Naive thymus-derived CD8-positive, alpha-beta T cell (primary cell): ENCODE data around the gene ALOX5AP. TPM values are rescaled to one million over a fixed set of nuclear protein-coding genes. Genes with fewer than 3 reads are reported as not detected.
"Not testable (repeated sequence)": the region's sequence is repeated elsewhere in the genome, so short reads cannot be mapped to it uniquely, and the experiment has no call there.

ENCODE experiments used
- ATAC-seq, 2 donors: fragments of 150-1000 bp; cut with Tn5 transposase in 1 of 2; sonication (Bioruptor Pico), chemical (Tn5 transposase) in 1 of 2; 1 replicate in 1 of 2; 2 replicates in 1 of 2; pipeline ENCODE4 v1.10.0; 2021; ENCODE audit warnings: mild to moderate bottlenecking in 2 of 2, moderate library complexity in 2 of 2
- POLR2A ChIA-PET: fragments of 350-600 bp; sonication (Branson Sonifier 250); formaldehyde crosslinking; loops from one replicate; lab custom pipeline; 2021; ENCODE audit warnings: antibody characterized with exemption; lab: Charles Lee
- DNase-seq, 10 donors: peaks; one replicate each; pipeline versions ENCODE4 v3.0.0 to v3.0.0-alpha.2; 2020 to 2022
- H3K27ac Mint-ChIP-seq, 10 donors: one replicate each; pipeline ENCODE4 v1.8.0; 2020 to 2022; ENCODE audit warnings: mild to moderate bottlenecking in 10 of 10, mixed read lengths in 10 of 10, moderate library complexity in 4 of 10, inconsistent platforms in 1 of 10
- H3K27me3 Mint-ChIP-seq, 5 donors: one replicate each; pipeline ENCODE4 v1.8.0; 2021 to 2022; ENCODE audit warnings: mixed read lengths in 5 of 5
- H3K36me3 Mint-ChIP-seq, 3 donors: one replicate each; pipeline ENCODE4 v1.8.0; 2020 to 2022; ENCODE audit warnings: mixed read lengths in 3 of 3, mild to moderate bottlenecking in 2 of 3, inconsistent platforms in 1 of 3
- H3K4me1 Mint-ChIP-seq, 4 donors: one replicate each; pipeline ENCODE4 v1.8.0; 2021 to 2022; ENCODE audit warnings: mixed read lengths in 4 of 4
- H3K4me3 Mint-ChIP-seq, 10 donors: one replicate each; pipeline ENCODE4 v1.8.0; 2020 to 2022; ENCODE audit warnings: mild to moderate bottlenecking in 10 of 10, mixed read lengths in 10 of 10, moderate library complexity in 6 of 10, inconsistent platforms in 1 of 10
- H3K9me3 Mint-ChIP-seq, 9 donors: one replicate each; pipeline ENCODE4 v1.8.0; 2020 to 2022; ENCODE audit warnings: mixed read lengths in 9 of 9, mild to moderate bottlenecking in 3 of 9, inconsistent platforms in 1 of 9, moderate library complexity in 1 of 9
- polyA plus RNA-seq, 3 donors: library from polyadenylated mRNA; unstranded; fragments of 300-500 nt; fragmentation: Illumina TruSeq; gene quantifications; one replicate each; pipeline ENCODE4 v1.2.3, GENCODE V29; 2021
- total RNA-seq, 8 experiments: library from RNA in 2 of 8; stranded (reverse) in 2 of 8; gene quantifications; one replicate each; pipeline ENCODE4 v1.2.3 and lab custom pipeline; 2021 to 2026

The ALOX5AP gene
- total and polyA plus RNA-seq, 5 experiments from 2014 or later: 13.6 to 235 (median 137) TPM

GRCh38 chr13:30744681-30745077 is 9.3 kb downstream of the ALOX5AP start:
- Mint-ChIP-seq H3K9me3 (no peaks in the 10 kb centered on the region), H3K27me3 (peaks cover 0 to 4% (median 0%) of the 10 kb centered on the region in 5 donors), H3K27ac (peak overlapping the region in 9 of 10 donors; percentile 27 to 91 (median 71)), H3K4me3 (peak overlapping the region in 8 of 10 donors; percentile 11 to 68 (median 46)), H3K36me3 (peaks cover 0 to 45% (median 19%) of the 10 kb centered on the region in 3 donors), H3K4me1 (peaks cover 36 to 65% (median 54%) of the 10 kb centered on the region in 4 donors)
- DNase-seq (no peak), ATAC-seq (no peak)
- POLR2A ChIA-PET: interaction anchor here (1.1 kb wide), 2 partner anchors 9 to 123 kb away, joined by 3 to 4 read pairs; no protein-coding TSS in a partner anchor

- POLR2A ChIA-PET: no interaction called here
- peak overlapping the region in 7 of 10 donors; percentile 16 to 91 (median 56) for H3K27ac Mint-ChIP-seq
- DNase-seq (no peak), ATAC-seq (no peak)
- H3K9me3 Mint-ChIP-seq: no peaks in the 10 kb centered on the region
- peaks cover 0 to 4% (median 0%) of the 10 kb centered on the region in 5 donors for H3K27me3 Mint-ChIP-seq
- H3K4me1 Mint-ChIP-seq: peaks cover 28 to 51% (median 42%) of the 10 kb centered on the region in 4 donors
- H3K4me3 Mint-ChIP-seq: peak overlapping the region in 2 of 10 donors; percentile 31 to 53
- H3K36me3 Mint-ChIP-seq: peaks cover 0 to 54% (median 28%) of the 10 kb centered on the region in 3 donors
Observed at GRCh38 chr13:30745906-30746686, 10.8 kb downstream of the ALOX5AP start.

- no peak overlapping the region for H3K4me3 Mint-ChIP-seq
- POLR2A ChIA-PET: no interaction called here
- ATAC-seq (no peak), DNase-seq (no peak)
- H3K4me1 Mint-ChIP-seq: peaks cover 28 to 50% (median 42%) of the 10 kb centered on the region in 4 donors
- H3K9me3 Mint-ChIP-seq: no peaks in the 10 kb centered on the region
- peaks cover 0 to 4% (median 0%) of the 10 kb centered on the region in 5 donors for H3K27me3 Mint-ChIP-seq
- peaks cover 0 to 54% (median 35%) of the 10 kb centered on the region in 3 donors for H3K36me3 Mint-ChIP-seq
- H3K27ac Mint-ChIP-seq: peak overlapping the region in 1 of 10 donors; percentile 29
Observed at GRCh38 chr13:30746791-30747190, 11.4 kb downstream of the ALOX5AP start.

- not testable (repeated sequence) for H3K9me3 Mint-ChIP-seq, H3K27ac Mint-ChIP-seq, H3K27me3 Mint-ChIP-seq, ATAC-seq, H3K4me3 Mint-ChIP-seq, DNase-seq
- POLR2A ChIA-PET: interaction anchor here (0.7 kb wide), 1 partner anchor 43 kb away, joined by 3 read pairs; no protein-coding TSS in a partner anchor
- peaks cover 28 to 49% (median 38%) of the 10 kb centered on the region in 4 donors for H3K4me1 Mint-ChIP-seq
- H3K36me3 Mint-ChIP-seq: peaks cover 0 to 60% (median 37%) of the 10 kb centered on the region in 3 donors
Observed at GRCh38 chr13:30747845-30748244, 12.5 kb downstream of the ALOX5AP start.

GRCh38 chr13:30748717-30749116 is 13.4 kb downstream of the ALOX5AP start:
- H3K9me3 Mint-ChIP-seq: no peaks in the 10 kb centered on the region
- H3K4me3 Mint-ChIP-seq: no peak overlapping the region
- H3K27ac Mint-ChIP-seq: no peak overlapping the region
- no peak for ATAC-seq
- peaks cover 0 to 63% (median 33%) of the 10 kb centered on the region in 3 donors for H3K36me3 Mint-ChIP-seq
- no peak for DNase-seq
- POLR2A ChIA-PET: no interaction called here
- peaks cover 0 to 4% (median 0%) of the 10 kb centered on the region in 5 donors for H3K27me3 Mint-ChIP-seq
- peaks cover 23 to 43% (median 33%) of the 10 kb centered on the region in 4 donors for H3K4me1 Mint-ChIP-seq

GRCh38 chr13:30750036-30750435 is 14.7 kb downstream of the ALOX5AP start:
- Mint-ChIP-seq H3K27me3 (peaks cover 0 to 4% (median 0%) of the 10 kb centered on the region in 5 donors), H3K4me3 (no peak overlapping the region), H3K36me3 (peaks cover 0 to 57% (median 28%) of the 10 kb centered on the region in 3 donors), H3K27ac (peak overlapping the region in 1 of 10 donors; percentile 49), H3K9me3 (no peaks in the 10 kb centered on the region), H3K4me1 (peaks cover 16 to 30% (median 20%) of the 10 kb centered on the region in 4 donors)
- DNase-seq (no peak), ATAC-seq (no peak)
- POLR2A ChIA-PET: no interaction called here

GRCh38 chr13:30751183-30751933 is 16.0 kb downstream of the ALOX5AP start:
- POLR2A ChIA-PET: interaction anchor here (0.6 kb wide), 1 partner anchor 20 kb away, joined by 3 read pairs; no protein-coding TSS in a partner anchor
- peaks cover 0 to 2% (median 0%) of the 10 kb centered on the region in 5 donors for H3K27me3 Mint-ChIP-seq
- ATAC-seq: no peak
- H3K9me3 Mint-ChIP-seq: no peaks in the 10 kb centered on the region
- no peak overlapping the region for H3K27ac Mint-ChIP-seq
- peaks cover 7 to 17% (median 8%) of the 10 kb centered on the region in 4 donors for H3K4me1 Mint-ChIP-seq
- no peak for DNase-seq
- H3K36me3 Mint-ChIP-seq: peaks cover 0 to 51% (median 20%) of the 10 kb centered on the region in 3 donors
- H3K4me3 Mint-ChIP-seq: no peak overlapping the region

- H3K4me1 Mint-ChIP-seq: peaks cover 4 to 13% (median 6%) of the 10 kb centered on the region in 4 donors
- H3K27me3 Mint-ChIP-seq: no peaks in the 10 kb centered on the region
- H3K36me3 Mint-ChIP-seq: peaks cover 0 to 47% (median 20%) of the 10 kb centered on the region in 3 donors
- POLR2A ChIA-PET: interaction anchor here (1.5 kb wide), 1 partner anchor 8 kb away, joined by 4 read pairs; no protein-coding TSS in a partner anchor
- no peak for DNase-seq
- ATAC-seq: no peak
- H3K9me3 Mint-ChIP-seq: no peaks in the 10 kb centered on the region
- peak overlapping the region in 2 of 10 donors; percentile 31 to 38 for H3K27ac Mint-ChIP-seq
- H3K4me3 Mint-ChIP-seq: no peak overlapping the region
Observed at GRCh38 chr13:30752201-30752797, 17.0 kb downstream of the ALOX5AP start.

GRCh38 chr13:30753030-30753616 is 17.8 kb downstream of the ALOX5AP start:
- ATAC-seq (peak; percentile 56 to 63), DNase-seq (peak in 1 of 10 donors; percentile 3)
- H3K27ac Mint-ChIP-seq: peak overlapping the region in 2 of 10 donors; percentile 59 to 61
- no peaks in the 10 kb centered on the region for H3K9me3 Mint-ChIP-seq
- H3K36me3 Mint-ChIP-seq: peaks cover 0 to 48% (median 22%) of the 10 kb centered on the region in 3 donors
- H3K27me3 Mint-ChIP-seq: no peaks in the 10 kb centered on the region
- H3K4me1 Mint-ChIP-seq: peaks cover 4 to 13% (median 5%) of the 10 kb centered on the region in 4 donors
- H3K4me3 Mint-ChIP-seq: peak overlapping the region in 4 of 10 donors; percentile 24 to 59 (median 53)
- POLR2A ChIA-PET: interaction anchor here (0.6 to 1.5 kb wide), 3 partner anchors 8 to 136 kb away, joined by 3 to 4 read pairs (median 3); partner anchors contain the start of gene USPL1

GRCh38 chr13:30755678-30756077 is 20.3 kb downstream of the ALOX5AP start:
- Mint-ChIP-seq H3K27me3 (no peaks in the 10 kb centered on the region), H3K36me3 (peaks cover 0 to 48% (median 21%) of the 10 kb centered on the region in 3 donors), H3K27ac (no peak overlapping the region), H3K4me1 (peaks cover 4 to 13% (median 6%) of the 10 kb centered on the region in 4 donors), H3K9me3 (no peaks in the 10 kb centered on the region), H3K4me3 (no peak overlapping the region)
- DNase-seq (no peak), ATAC-seq (no peak)
- POLR2A ChIA-PET: no interaction called here

- no peaks in the 10 kb centered on the region for H3K27me3 Mint-ChIP-seq
- peaks cover 4 to 6% (median 6%) of the 10 kb centered on the region in 4 donors for H3K4me1 Mint-ChIP-seq
- ATAC-seq: no peak
- no peak overlapping the region for H3K27ac Mint-ChIP-seq
- POLR2A ChIA-PET: no interaction called here
- no peaks in the 10 kb centered on the region for H3K9me3 Mint-ChIP-seq
- no peak overlapping the region for H3K4me3 Mint-ChIP-seq
- peaks cover 0 to 52% (median 11%) of the 10 kb centered on the region in 3 donors for H3K36me3 Mint-ChIP-seq
- DNase-seq: no peak
Observed at GRCh38 chr13:30757026-30757742, 21.8 kb downstream of the ALOX5AP start.
